Coronary artery (tissue), 2 donors: Measurements from ENCODE around the gene DACT2.

Experiments
- DNase-seq: peaks from one replicate; pipeline ENCODE4 v3.0.0-alpha.2; 2017; ENCODE audit warnings: low spot score
- H3K27ac ChIP-seq, 2 donors: fragments of 200-600 bp; sonication (generic); one replicate each; pipeline ENCODE4 v1.5.1; 2016 to 2019
- H3K4me3 ChIP-seq: fragments of 200-600 bp; sonication (generic); 2 replicates; pipeline ENCODE4 v1.5.1; 2016; ENCODE audit warnings: mild to moderate bottlenecking, moderate library complexity
- CTCF ChIP-seq: fragments of 200-600 bp; sonication (generic); IDR thresholded peaks from one replicate; pipeline ENCODE4 v1.5.1; 2019; ENCODE audit warnings: antibody characterized with exemption

Gene DACT2

GRCh38 chr6:168294901-168295300, 24.7 kb downstream of the DACT2 start:
- no peak for TF ChIP-seq CTCF
- DNase-seq: no peak
- Histone ChIP-seq H3K27ac (no peak overlapping the region), H3K4me3 (no peak overlapping the region)

GRCh38 chr6:168293636-168294530, 25.7 kb downstream of the DACT2 start:
- TF ChIP-seq CTCF: no peak
- DNase-seq: no peak
- no peak overlapping the region for H3K4me3 ChIP-seq

GRCh38 chr6:168292826-168293225, 26.8 kb downstream of the DACT2 start:
- Histone ChIP-seq H3K4me3 (no peak overlapping the region), H3K27ac (no peak overlapping the region)
- no peak for DNase-seq
- no peak for TF ChIP-seq CTCF

More at GRCh38 chr6:168293636-168294530, 25.7 kb downstream of the DACT2 start:
- H3K27ac ChIP-seq: no peak overlapping the region

- Histone ChIP-seq H3K27ac (no peak overlapping the region), H3K4me3 (no peak overlapping the region)
- no peak for DNase-seq
- TF ChIP-seq CTCF: no peak
These were observed 28.1 kb downstream of the DACT2 start for GRCh38 chr6:168291450-168291849.

- no peak for DNase-seq
- Histone ChIP-seq H3K4me3 (no peak overlapping the region), H3K27ac (no peak overlapping the region)
- TF ChIP-seq CTCF: no peak
These were observed 29.5 kb downstream of the DACT2 start for GRCh38 chr6:168290095-168290494.

GRCh38 chr6:168289571-168289962, 30.0 kb downstream of the DACT2 start:
- DNase-seq: no peak
- no peak overlapping the region for H3K27ac ChIP-seq
- TF ChIP-seq CTCF: no peak

More at GRCh38 chr6:168289571-168289962, 30.0 kb downstream of the DACT2 start:
- H3K4me3 ChIP-seq: no peak overlapping the region
